ENCODE data around the gene POLR3B.

Gene POLR3B

DNA sequence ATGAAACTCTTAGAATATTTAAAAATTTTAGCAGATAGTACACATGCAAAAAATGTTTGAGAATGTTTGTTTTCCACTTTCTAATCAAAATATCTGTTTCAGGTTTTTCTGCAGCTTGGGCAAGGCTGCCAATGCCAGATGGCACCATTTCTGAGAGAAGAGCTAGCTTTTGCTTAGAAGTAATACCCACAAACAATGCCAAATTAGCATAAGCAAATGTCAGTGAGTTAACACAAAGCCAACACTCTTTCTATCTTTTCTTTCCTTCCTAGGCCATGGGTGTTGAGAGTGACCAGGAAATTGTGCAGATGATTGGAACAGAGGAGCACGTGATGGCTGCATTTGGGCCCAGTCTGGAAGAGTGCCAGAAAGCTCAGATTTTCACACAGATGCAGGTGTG is 35.2 kb downstream of the POLR3B start:
- H3K27ac Mint-ChIP-seq, result no peak overlapping the region
- peaks cover 5% of the 10 kb centered on the region for H3K36me3 Mint-ChIP-seq (ENCODE audit: insufficient read depth)
- H3K9me3 Mint-ChIP-seq, result no peaks in the 10 kb centered on the region
- DNase-seq (no peak), ATAC-seq (replicated peaks) (no peak)
- no peaks in the 10 kb centered on the region for H3K27me3 Mint-ChIP-seq
- no peaks in the 10 kb centered on the region for H3K4me1 Mint-ChIP-seq (ENCODE audit: low read depth in 2 of 2)
- no peak overlapping the region for H3K4me3 Mint-ChIP-seq

DNA sequence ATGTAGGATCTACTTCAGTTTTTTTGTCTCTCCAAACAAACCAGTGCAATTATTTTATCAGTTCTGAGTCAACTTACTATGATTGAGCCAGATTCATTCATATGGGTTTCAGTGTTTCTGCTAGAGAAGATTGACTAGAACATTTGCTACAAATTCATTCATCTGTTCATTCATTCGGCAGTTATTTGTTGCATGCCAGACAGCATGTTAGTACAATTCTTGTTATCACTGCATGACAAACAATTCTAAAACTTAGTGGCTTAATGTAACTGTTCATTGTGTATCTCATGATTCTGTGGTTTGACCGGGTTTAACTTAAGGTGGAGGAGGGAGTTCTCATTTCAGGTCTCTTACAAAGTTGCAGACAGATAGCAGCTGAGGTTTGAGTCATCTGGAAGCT is 52.3 kb downstream of the POLR3B start:
- ATAC-seq (replicated peaks) (no peak), DNase-seq (no peak)
- peaks cover 0 to 2% of the 10 kb centered on the region in 2 donors for H3K4me1 Mint-ChIP-seq (ENCODE audit: low read depth in 2 of 2)
- H3K4me3 Mint-ChIP-seq, result no peak overlapping the region
- H3K27ac Mint-ChIP-seq, result no peak overlapping the region
- peaks cover 11% of the 10 kb centered on the region for H3K36me3 Mint-ChIP-seq (ENCODE audit: insufficient read depth)
- no peaks in the 10 kb centered on the region for H3K27me3 Mint-ChIP-seq
- H3K9me3 Mint-ChIP-seq, result no peaks in the 10 kb centered on the region

DNA sequence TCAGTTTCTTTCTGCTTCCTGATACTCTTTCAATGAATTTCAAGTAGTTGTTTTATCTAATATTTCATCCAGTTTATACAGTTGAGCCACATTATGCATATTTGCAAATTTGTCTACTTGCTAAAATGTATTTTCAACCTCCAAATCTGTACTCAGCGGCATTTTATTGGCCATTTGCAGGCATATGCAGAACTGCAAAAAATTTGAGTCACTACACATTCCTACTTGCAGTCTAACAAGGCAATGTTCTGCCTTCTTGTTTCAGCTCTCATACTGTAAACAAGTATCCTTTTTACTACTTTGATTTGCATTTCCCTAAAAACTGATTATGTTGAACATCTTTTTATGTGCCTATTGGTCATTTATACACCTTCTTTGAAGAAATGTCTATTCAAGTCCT is 55.0 kb downstream of the POLR3B start:
- Mint-ChIP-seq H3K4me1 (ENCODE audit: low read depth in 2 of 2) (peaks cover 0 to 2% of the 10 kb centered on the region in 2 donors), H3K9me3 (no peaks in the 10 kb centered on the region), H3K27ac (no peak overlapping the region), H3K36me3 (ENCODE audit: insufficient read depth) (peaks cover 15% of the 10 kb centered on the region), H3K4me3 (no peak overlapping the region), H3K27me3 (no peaks in the 10 kb centered on the region)
- DNase-seq (no peak), ATAC-seq (replicated peaks) (no peak)

DNA sequence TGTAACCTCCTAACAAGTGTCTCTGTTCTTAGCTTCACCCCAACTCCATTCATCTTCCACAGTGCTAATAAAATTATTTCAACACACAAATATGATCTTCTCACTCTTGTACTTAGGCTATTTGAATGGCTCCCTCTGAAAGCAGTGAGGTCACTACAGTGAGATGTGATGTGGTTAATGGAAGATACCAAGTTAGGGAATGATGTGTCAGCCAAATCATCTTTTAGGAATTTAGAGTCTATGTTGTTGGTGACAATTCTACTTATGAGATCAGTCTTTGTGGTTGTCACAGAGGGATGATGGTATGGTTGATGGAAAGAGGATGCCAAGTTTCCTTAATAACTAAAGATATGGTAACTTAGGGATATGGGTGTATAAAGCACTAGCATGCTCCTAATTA is 57.6 kb downstream of the POLR3B start:
- no peak overlapping the region for H3K4me3 Mint-ChIP-seq
- no peaks in the 10 kb centered on the region for H3K27me3 Mint-ChIP-seq
- H3K27ac Mint-ChIP-seq, result no peak overlapping the region
- H3K36me3 Mint-ChIP-seq (ENCODE audit: insufficient read depth), result peaks cover 17% of the 10 kb centered on the region
- ATAC-seq (replicated peaks) (no peak), DNase-seq (no peak)
- no peaks in the 10 kb centered on the region for H3K9me3 Mint-ChIP-seq
- no peaks in the 10 kb centered on the region for H3K4me1 Mint-ChIP-seq (ENCODE audit: low read depth in 2 of 2)

DNA sequence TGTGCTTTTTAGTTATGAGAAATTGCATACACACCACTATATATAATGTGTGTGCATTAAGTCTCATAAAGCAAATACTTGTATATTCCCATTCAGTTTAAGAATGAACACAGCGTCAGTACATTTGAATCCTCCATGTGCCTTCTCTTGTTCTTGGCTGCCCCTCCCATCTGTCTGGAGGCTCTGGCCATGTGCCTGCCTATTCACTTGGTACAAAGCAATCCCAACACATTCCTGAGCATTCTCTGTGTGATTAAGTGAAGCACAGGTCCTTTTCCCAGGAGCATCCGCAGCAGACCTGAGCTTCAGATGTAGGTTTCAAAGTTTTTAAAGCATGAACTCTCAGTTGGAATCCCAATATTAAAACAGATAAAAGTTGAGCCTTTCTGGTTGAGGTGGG is 58.7 kb downstream of the POLR3B start:
- no peak for DNase-seq
- no peaks in the 10 kb centered on the region for H3K9me3 Mint-ChIP-seq
- peaks cover 12% of the 10 kb centered on the region for H3K36me3 Mint-ChIP-seq (ENCODE audit: insufficient read depth)
- no peak overlapping the region for H3K4me3 Mint-ChIP-seq
- H3K4me1 Mint-ChIP-seq (ENCODE audit: low read depth in 2 of 2), result no peaks in the 10 kb centered on the region
- no peak overlapping the region for H3K27ac Mint-ChIP-seq
- no peak for ATAC-seq (replicated peaks)
- no peaks in the 10 kb centered on the region for H3K27me3 Mint-ChIP-seq

DNA sequence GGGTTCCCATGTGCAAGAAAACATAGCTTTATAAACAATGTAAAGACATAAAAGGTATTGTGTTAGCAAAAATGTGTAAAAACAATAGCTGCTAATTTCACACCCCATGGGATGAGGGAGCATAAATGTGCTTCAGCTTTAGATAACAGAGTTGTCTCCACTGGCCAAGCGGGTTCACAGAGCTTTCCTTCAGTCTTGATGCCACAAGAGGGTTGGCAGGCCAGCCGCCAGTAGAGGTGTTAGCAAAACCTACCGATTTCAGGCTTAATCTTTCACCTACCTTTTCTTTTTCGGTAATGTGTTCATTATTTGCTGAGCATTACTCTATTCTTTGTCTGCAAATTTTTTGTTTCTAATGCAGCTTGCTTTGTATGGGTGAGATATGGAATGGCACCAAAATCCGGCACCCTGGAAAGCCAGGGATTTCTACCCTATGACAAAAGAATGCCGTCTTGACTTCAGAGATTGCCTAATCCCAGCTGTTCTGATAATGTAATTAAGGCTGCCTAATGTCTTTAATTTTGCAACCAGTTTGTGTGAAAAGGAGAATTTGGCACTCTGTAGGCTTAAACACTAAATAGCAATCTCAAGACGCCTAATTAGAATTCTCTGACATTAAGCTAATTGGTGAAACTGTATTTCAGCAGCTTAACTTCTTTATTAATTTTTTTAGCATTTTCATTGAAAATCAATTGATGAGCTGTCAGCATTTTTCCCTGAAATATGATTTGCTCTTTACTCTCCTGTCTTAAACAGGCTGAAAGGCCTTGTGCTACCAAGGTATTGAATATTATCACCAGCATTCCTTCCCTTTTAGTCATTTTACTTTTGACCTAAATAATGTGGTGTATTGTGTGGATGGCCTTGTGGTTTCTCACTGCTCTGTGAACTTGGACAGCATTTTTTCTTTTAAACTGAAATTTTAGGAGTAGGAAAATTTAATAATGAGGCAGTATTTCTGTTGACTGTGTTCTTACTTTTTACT is 60.7 kb downstream of the POLR3B start:
- Mint-ChIP-seq H3K9me3 (no peaks in the 10 kb centered on the region), H3K27ac (no peak overlapping the region), H3K4me1 (ENCODE audit: low read depth in 2 of 2) (no peaks in the 10 kb centered on the region), H3K36me3 (ENCODE audit: insufficient read depth) (peaks cover 7% of the 10 kb centered on the region), H3K27me3 (no peaks in the 10 kb centered on the region), H3K4me3 (no peak overlapping the region)
- ATAC-seq (replicated peaks) (no peak), DNase-seq (no peak)

DNA sequence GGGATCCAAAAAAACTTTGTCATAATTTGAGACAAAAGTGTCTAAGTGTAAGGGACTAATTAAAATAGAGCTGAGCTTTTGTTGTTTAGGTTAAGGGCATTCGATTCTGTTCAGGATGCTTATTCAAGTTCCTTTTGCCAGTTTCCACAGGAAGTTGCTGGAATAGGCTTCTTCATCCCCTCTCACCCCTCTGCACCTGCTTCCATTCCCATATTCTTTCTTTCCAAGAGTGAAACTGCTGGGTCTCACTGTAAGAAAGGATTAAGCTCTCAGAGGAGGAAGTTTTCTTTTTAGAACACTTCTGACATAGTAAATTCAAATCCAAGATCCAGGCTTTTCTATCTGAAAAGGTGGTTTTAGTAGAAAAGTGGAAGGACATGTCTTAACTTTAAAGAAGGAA is 61.4 kb downstream of the POLR3B start:
- Mint-ChIP-seq H3K36me3 (ENCODE audit: insufficient read depth) (peaks cover 7% of the 10 kb centered on the region), H3K27me3 (no peaks in the 10 kb centered on the region), H3K27ac (no peak overlapping the region), H3K4me3 (no peak overlapping the region), H3K9me3 (no peaks in the 10 kb centered on the region), H3K4me1 (ENCODE audit: low read depth in 2 of 2) (no peaks in the 10 kb centered on the region)
- ATAC-seq (replicated peaks), result no peak
- no peak for DNase-seq

DNA sequence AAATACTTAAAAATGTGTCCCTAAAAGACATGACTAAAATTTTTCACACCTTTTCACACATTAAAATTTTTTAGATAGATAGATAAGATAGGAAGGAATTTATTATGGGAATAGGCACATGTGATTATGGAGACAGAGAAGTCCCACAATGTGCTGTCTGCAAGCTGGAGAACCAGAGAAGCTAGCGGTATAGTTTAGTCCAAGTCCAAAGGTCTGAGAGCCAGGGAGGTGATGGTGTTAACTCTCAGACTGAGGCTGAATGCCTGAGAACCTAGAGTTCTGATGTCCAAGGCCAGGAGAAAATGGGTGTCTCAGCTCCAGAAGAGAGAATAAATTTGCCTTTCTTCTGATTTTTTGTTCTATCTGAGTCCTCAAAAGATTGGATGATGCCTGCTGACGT is 65.7 kb downstream of the POLR3B start:
- no peak for DNase-seq
- no peak overlapping the region for H3K27ac Mint-ChIP-seq
- H3K4me1 Mint-ChIP-seq (ENCODE audit: low read depth in 2 of 2), result no peaks in the 10 kb centered on the region
- no peaks in the 10 kb centered on the region for H3K27me3 Mint-ChIP-seq
- H3K9me3 Mint-ChIP-seq, result no peaks in the 10 kb centered on the region
- H3K36me3 Mint-ChIP-seq (ENCODE audit: insufficient read depth), result peaks cover 9% of the 10 kb centered on the region
- ATAC-seq (replicated peaks), result no peak
- H3K4me3 Mint-ChIP-seq, result no peak overlapping the region

DNA sequence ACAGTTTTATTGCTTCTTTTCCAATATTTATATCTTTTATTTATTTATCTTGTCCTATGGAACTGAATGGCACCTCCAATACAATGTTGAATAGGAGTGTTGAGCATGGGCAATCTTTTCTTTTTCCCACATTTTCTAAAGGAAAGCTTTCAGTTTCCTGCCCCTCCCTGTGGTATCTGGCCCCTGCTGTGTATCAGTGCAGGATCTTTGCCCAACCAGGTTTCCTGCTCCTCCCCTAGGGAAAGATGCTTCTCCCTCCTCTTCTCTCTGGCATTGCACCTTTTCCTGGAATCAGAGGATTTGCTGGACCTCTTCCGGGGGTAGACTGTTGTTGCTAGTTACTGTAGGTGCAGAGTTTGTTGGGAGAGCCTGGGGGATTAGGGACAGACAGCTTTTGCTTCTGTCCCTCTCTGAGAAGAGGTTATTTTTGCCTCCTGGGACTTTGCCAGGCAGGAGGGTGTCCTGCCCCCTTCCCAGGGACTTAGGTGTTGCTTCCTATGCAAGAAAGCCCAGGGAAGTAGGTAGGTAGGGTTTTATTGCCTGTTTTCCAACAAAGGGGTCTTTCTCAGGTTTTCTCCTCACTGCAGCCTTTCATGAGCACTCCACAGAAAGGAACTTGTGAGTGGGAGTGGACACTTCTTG is 67.6 kb downstream of the POLR3B start:
- ATAC-seq (replicated peaks) (no peak), DNase-seq (no peak)
- no peaks in the 10 kb centered on the region for H3K4me1 Mint-ChIP-seq (ENCODE audit: low read depth in 2 of 2)
- H3K27me3 Mint-ChIP-seq, result no peaks in the 10 kb centered on the region
- H3K4me3 Mint-ChIP-seq, result no peak overlapping the region
- no peaks in the 10 kb centered on the region for H3K9me3 Mint-ChIP-seq
- H3K27ac Mint-ChIP-seq, result no peak overlapping the region
- peaks cover 9% of the 10 kb centered on the region for H3K36me3 Mint-ChIP-seq (ENCODE audit: insufficient read depth)

DNA sequence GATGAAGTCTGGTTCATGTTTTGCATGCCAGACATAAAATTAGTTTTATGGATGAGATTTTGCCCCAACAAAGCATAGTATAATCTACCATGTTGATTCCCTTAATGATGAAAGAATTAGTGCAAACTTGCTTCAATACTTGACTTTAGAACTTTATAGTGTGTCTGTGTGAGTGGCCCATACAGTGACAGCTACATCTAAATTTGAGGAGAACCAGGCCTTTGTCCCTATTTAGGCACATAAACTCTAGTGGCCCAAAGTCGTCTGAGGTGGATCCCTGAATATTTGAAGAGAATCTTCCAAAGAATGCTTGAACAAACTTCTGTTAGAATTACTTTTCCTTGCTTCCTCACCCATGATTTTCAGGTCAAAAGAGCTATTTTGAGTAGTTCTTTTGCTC is 70.4 kb downstream of the POLR3B start:
- DNase-seq, result no peak
- no peaks in the 10 kb centered on the region for H3K9me3 Mint-ChIP-seq
- no peak overlapping the region for H3K27ac Mint-ChIP-seq
- H3K4me3 Mint-ChIP-seq, result no peak overlapping the region
- no peaks in the 10 kb centered on the region for H3K27me3 Mint-ChIP-seq
- no peak for ATAC-seq (replicated peaks)
- no peaks in the 10 kb centered on the region for H3K4me1 Mint-ChIP-seq (ENCODE audit: low read depth in 2 of 2)
- H3K36me3 Mint-ChIP-seq (ENCODE audit: insufficient read depth), result peaks cover 13% of the 10 kb centered on the region

DNA sequence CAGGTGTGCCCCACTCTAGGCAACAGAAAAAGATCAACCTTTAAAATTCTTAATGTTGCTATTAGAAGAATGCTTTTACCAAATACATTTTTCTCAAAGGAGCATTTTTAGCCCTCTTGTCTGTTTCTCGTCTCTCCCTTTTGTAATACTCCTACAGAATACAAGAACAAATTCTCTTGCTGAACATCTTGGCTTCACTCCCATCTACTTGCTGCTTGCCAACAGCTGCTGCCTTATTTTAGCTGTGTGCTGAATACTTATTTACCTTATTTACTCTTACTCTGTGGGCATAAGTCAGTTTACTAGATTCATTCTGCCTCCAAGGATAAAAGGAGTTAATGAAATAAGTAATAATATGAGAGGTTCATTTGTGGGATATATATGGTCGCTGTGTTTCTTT is 70.8 kb downstream of the POLR3B start:
- Mint-ChIP-seq H3K4me3 (no peak overlapping the region), H3K4me1 (ENCODE audit: low read depth in 2 of 2) (no peaks in the 10 kb centered on the region), H3K9me3 (no peaks in the 10 kb centered on the region), H3K27me3 (no peaks in the 10 kb centered on the region), H3K27ac (no peak overlapping the region), H3K36me3 (ENCODE audit: insufficient read depth) (peaks cover 13% of the 10 kb centered on the region)
- no peak for ATAC-seq (replicated peaks)
- DNase-seq, result no peak

DNA sequence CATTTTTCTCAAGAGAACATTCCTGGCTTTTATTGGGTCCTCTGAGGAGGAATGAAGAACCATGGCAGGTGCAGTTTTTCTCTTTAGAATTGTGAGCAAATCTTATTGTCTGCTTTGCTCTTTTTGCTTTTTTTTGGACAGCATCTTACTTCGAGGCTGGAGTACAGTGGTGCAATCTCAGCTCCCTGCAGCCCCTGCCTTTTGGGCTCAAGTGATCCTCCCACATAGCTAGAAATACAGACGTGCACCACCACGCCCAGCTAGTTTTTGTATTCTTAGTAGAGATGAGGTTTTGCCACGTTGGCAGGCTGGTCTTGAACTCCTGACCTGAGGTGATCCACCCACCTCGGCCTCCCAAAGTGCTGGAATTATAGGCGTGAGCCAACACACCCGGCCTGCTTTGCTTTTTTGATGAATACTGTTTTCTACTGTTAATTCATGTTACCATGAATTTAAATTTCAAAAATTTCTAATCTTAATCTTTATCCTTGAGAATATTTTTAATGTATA is 71.5 kb downstream of the POLR3B start:
- Mint-ChIP-seq H3K4me3 (no peak overlapping the region), H3K27me3 (no peaks in the 10 kb centered on the region), H3K9me3 (no peaks in the 10 kb centered on the region), H3K36me3 (ENCODE audit: insufficient read depth) (peaks cover 13% of the 10 kb centered on the region), H3K27ac (no peak overlapping the region), H3K4me1 (ENCODE audit: low read depth in 2 of 2) (no peaks in the 10 kb centered on the region)
- no peak for DNase-seq
- no peak for ATAC-seq (replicated peaks)

DNA sequence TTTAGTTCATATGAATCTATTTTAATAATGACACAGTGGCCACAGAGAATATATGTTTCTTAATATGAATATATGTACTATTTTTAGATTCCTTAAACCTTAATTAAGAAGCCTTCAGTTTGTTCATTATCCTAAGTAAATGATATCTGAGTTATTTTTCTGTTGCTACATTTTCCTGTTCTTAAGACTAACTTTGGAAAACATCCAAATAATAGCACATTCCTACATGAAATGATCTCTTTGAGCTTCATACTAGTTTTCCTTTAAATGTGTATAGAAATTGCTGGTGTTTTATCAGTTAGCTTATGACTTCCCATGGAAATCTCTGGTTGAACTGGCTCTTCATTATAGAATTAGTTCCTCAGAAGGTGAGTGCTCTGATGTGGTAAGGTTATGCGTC is 72.1 kb downstream of the POLR3B start:
- Mint-ChIP-seq H3K4me3 (no peak overlapping the region), H3K36me3 (ENCODE audit: insufficient read depth) (peaks cover 13% of the 10 kb centered on the region), H3K27ac (no peak overlapping the region), H3K9me3 (no peaks in the 10 kb centered on the region), H3K4me1 (ENCODE audit: low read depth in 2 of 2) (no peaks in the 10 kb centered on the region), H3K27me3 (no peaks in the 10 kb centered on the region)
- DNase-seq (no peak), ATAC-seq (replicated peaks) (no peak)

DNA sequence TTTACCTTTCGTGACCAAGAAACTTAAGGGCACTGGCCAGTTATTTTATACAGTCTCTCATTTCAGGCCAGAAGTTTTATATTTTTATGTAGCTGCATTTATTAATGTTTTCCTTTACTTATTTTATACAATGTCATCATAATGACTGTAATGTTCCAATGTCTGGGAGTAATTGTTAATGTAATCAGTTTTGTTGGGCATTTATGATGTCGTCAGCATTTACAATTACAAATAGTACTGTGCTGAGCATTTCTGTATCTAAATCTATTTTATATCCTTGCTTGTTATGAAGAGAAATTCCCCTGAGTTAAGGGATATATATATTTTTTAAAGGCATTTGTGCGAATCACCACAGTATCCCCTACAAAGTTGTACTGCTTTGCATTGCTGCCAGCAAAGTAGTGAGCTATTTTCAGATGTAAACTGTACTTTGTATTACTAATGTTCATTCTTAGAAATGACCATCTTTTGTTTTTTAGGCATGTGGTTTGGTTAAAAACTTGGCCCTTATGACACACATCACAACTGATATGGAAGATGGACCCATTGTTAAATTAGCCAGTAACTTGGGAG is 74.4 kb downstream of the POLR3B start:
- Mint-ChIP-seq H3K27ac (no peak overlapping the region), H3K4me1 (ENCODE audit: low read depth in 2 of 2) (no peaks in the 10 kb centered on the region), H3K27me3 (no peaks in the 10 kb centered on the region), H3K4me3 (no peak overlapping the region), H3K36me3 (ENCODE audit: insufficient read depth) (peaks cover 11% of the 10 kb centered on the region), H3K9me3 (no peaks in the 10 kb centered on the region)
- ATAC-seq (replicated peaks) (no peak), DNase-seq (no peak)

Measured in effector memory CD8-positive, alpha-beta T cell (primary cell).